Glutamatergic neuron (in vitro differentiated cells): ENCODE results near the gene WNT5A. TPM values are rescaled to one million over a fixed set of nuclear protein-coding genes. Genes with fewer than 3 reads are reported as not detected.

Experiments used
- DNase-seq: peaks from one replicate; pipeline ENCODE4 v3.0.0; 2022
- H3K27ac Mint-ChIP-seq: one replicate; pipeline ENCODE4 v1.8.0; 2020; ENCODE audit warnings: mild to moderate bottlenecking, mixed read lengths, inconsistent platforms; ENCODE audit not compliant: unreplicated experiment
- H3K27me3 Mint-ChIP-seq: one replicate; pipeline ENCODE4 v1.8.0; 2020; ENCODE audit warnings: mild to moderate bottlenecking, moderate library complexity, mixed read lengths, inconsistent platforms; ENCODE audit not compliant: unreplicated experiment
- H3K36me3 Mint-ChIP-seq: one replicate; pipeline ENCODE4 v1.8.0; 2020; ENCODE audit warnings: mild to moderate bottlenecking, mixed read lengths, inconsistent platforms; ENCODE audit not compliant: unreplicated experiment
- H3K4me1 Mint-ChIP-seq: one replicate; pipeline ENCODE4 v1.8.0; 2020; ENCODE audit warnings: mild to moderate bottlenecking, low read depth, mixed read lengths, inconsistent platforms; ENCODE audit not compliant: unreplicated experiment
- H3K4me3 Mint-ChIP-seq: one replicate; pipeline ENCODE4 v1.8.0; 2020; ENCODE audit warnings: mild to moderate bottlenecking, mixed read lengths, inconsistent platforms; ENCODE audit not compliant: unreplicated experiment
- H3K9me3 Mint-ChIP-seq: one replicate; pipeline ENCODE4 v1.8.0; 2020; ENCODE audit warnings: mild to moderate bottlenecking, moderate library complexity, mixed read lengths, inconsistent platforms; ENCODE audit not compliant: unreplicated experiment
- CTCF ChIP-seq: fragments of 200-600 bp; sonication (generic); IDR thresholded peaks from one replicate; pipeline ENCODE4 v1.5.0; 2021; ENCODE audit not compliant: partially characterized antibody, unreplicated experiment
- total RNA-seq: library from RNA; stranded (reverse); fragmentation: NEBNext Ultra II Directional; extraction: Animal tissue kit (Norgen Biotek cat#: 25700); gene quantifications from one replicate; pipeline ENCODE4 v1.2.1, GENCODE V29; 2021; ENCODE audit not compliant: unreplicated experiment

The WNT5A gene
- total RNA-seq, 1 donor from 2014 or later = 0.76 TPM

GRCh38 chr3:55471084-55471483 is 16.0 kb downstream of the WNT5A start:
- peaks cover 7% of the 10 kb centered on the region for H3K4me1 Mint-ChIP-seq
- H3K36me3 Mint-ChIP-seq = peaks cover 5% of the 10 kb centered on the region
- H3K27me3 Mint-ChIP-seq = peaks cover 6% of the 10 kb centered on the region
- H3K4me3 Mint-ChIP-seq = no peak overlapping the region
- DNase-seq = no peak
- peaks cover 2% of the 10 kb centered on the region for H3K9me3 Mint-ChIP-seq
- H3K27ac Mint-ChIP-seq = no peak overlapping the region
- TF ChIP-seq CTCF = no peak

GRCh38 chr3:55469957-55470526 is 17.1 kb downstream of the WNT5A start:
- H3K27ac Mint-ChIP-seq = no peak overlapping the region
- H3K36me3 Mint-ChIP-seq = peaks cover 5% of the 10 kb centered on the region
- peaks cover 7% of the 10 kb centered on the region for H3K4me1 Mint-ChIP-seq
- H3K9me3 Mint-ChIP-seq = peaks cover 2% of the 10 kb centered on the region
- DNase-seq = no peak
- H3K4me3 Mint-ChIP-seq = no peak overlapping the region
- peaks cover 9% of the 10 kb centered on the region for H3K27me3 Mint-ChIP-seq
- TF ChIP-seq CTCF = no peak

GRCh38 chr3:55468251-55468650 is 18.9 kb downstream of the WNT5A start:
- no peak overlapping the region for H3K27ac Mint-ChIP-seq
- no peaks in the 10 kb centered on the region for H3K36me3 Mint-ChIP-seq
- H3K27me3 Mint-ChIP-seq = peaks cover 5% of the 10 kb centered on the region
- no peaks in the 10 kb centered on the region for H3K9me3 Mint-ChIP-seq
- peaks cover 2% of the 10 kb centered on the region for H3K4me1 Mint-ChIP-seq
- TF ChIP-seq CTCF = no peak
- no peak for DNase-seq
- H3K4me3 Mint-ChIP-seq = no peak overlapping the region

GRCh38 chr3:55467099-55467498 is 20.0 kb downstream of the WNT5A start:
- Mint-ChIP-seq H3K27me3 (peaks cover 2% of the 10 kb centered on the region), H3K4me3 (no peak overlapping the region), H3K9me3 (no peaks in the 10 kb centered on the region), H3K4me1 (peaks cover 2% of the 10 kb centered on the region), H3K36me3 (no peaks in the 10 kb centered on the region), H3K27ac (no peak overlapping the region)
- TF ChIP-seq CTCF = no peak
- no peak for DNase-seq

GRCh38 chr3:55466526-55466925 is 20.6 kb downstream of the WNT5A start:
- peaks cover 2% of the 10 kb centered on the region for H3K4me1 Mint-ChIP-seq
- no peaks in the 10 kb centered on the region for H3K36me3 Mint-ChIP-seq
- peaks cover 2% of the 10 kb centered on the region for H3K27me3 Mint-ChIP-seq
- H3K9me3 Mint-ChIP-seq = no peaks in the 10 kb centered on the region
- DNase-seq = no peak
- TF ChIP-seq CTCF = no peak
- no peak overlapping the region for H3K4me3 Mint-ChIP-seq
- no peak overlapping the region for H3K27ac Mint-ChIP-seq
